Fibroblast of lung (primary cell): ENCODE data around the gene PIK3C3. TPM values are rescaled to one million over a fixed set of nuclear protein-coding genes. Genes with fewer than 3 reads are reported as not detected.

Experiments used
- DNase-seq, 2 donors: peaks; one replicate each; pipeline versions ENCODE4 v3.0.0 to v3.0.0-alpha.2; 2010; ENCODE audit warnings: low read depth in 2 of 2
- H2AFZ ChIP-seq: 2 replicates; pipeline ENCODE4 v1.5.1; 2012; ENCODE audit warnings: low read length, control low read depth, inconsistent platforms
- H3K27ac ChIP-seq: 2 replicates; pipeline ENCODE4 v1.5.1; 2011; ENCODE audit warnings: low read length, control low read depth; ENCODE audit not compliant: insufficient read depth
- H3K27me3 ChIP-seq: 2 replicates; pipeline ENCODE4 v1.5.1; 2011; ENCODE audit warnings: mild to moderate bottlenecking, low read length; ENCODE audit not compliant: control insufficient read depth, insufficient read depth
- H3K36me3 ChIP-seq: 2 replicates; pipeline ENCODE4 v1.5.1; 2011; ENCODE audit warnings: low read length; ENCODE audit not compliant: control insufficient read depth, insufficient read depth
- H3K4me1 ChIP-seq: 2 replicates; pipeline ENCODE4 v1.5.1; 2011; ENCODE audit warnings: low read length; ENCODE audit not compliant: control insufficient read depth, insufficient read depth; ENCODE audit errors: extremely low read depth
- H3K4me2 ChIP-seq: 2 replicates; pipeline ENCODE4 v1.5.1; 2011; ENCODE audit warnings: low read length, control low read depth; ENCODE audit not compliant: insufficient read depth; ENCODE audit errors: extremely low read depth
- H3K4me3 ChIP-seq, 4 experiments: fragments of 200-600 bp in 1 of 4; sonication (generic) in 1 of 4; replicated peaks in 1 of 4; 2 replicates each; pipeline ENCODE4 v1.5.1; 2011 to 2016; ENCODE audit warnings: low read length in 4 of 4, low read depth in 3 of 4, mild to moderate bottlenecking in 3 of 4, control low read depth in 2 of 4, inconsistent platforms in 1 of 4, mixed read lengths in 1 of 4; ENCODE audit not compliant: insufficient read depth in 1 of 4; ENCODE audit errors: control extremely low read depth in 1 of 4
- H3K79me2 ChIP-seq: 2 replicates; pipeline ENCODE4 v1.5.1; 2012; ENCODE audit warnings: mild to moderate bottlenecking, low read length, inconsistent platforms; ENCODE audit not compliant: control insufficient read depth, insufficient read depth
- H3K9ac ChIP-seq: 2 replicates; pipeline ENCODE4 v1.5.1; 2011; ENCODE audit warnings: mild to moderate bottlenecking, low read length, control low read depth; ENCODE audit not compliant: insufficient read depth
- H3K9me3 ChIP-seq: 2 replicates; pipeline ENCODE4 v1.5.1; 2012; ENCODE audit warnings: low read depth, low read length; ENCODE audit not compliant: control insufficient read depth, insufficient read depth
- H4K20me1 ChIP-seq: 2 replicates; pipeline ENCODE4 v1.5.1; 2011; ENCODE audit warnings: low read length; ENCODE audit not compliant: control insufficient read depth, insufficient read depth; ENCODE audit errors: extremely low read depth
- CTCF ChIP-seq, 2 donors: IDR thresholded peaks in 1 of 2; conservative IDR thresholded peaks in 1 of 2; 1 replicate in 1 of 2; 2 replicates in 1 of 2; pipeline ENCODE4 v1.5.1; 2011 to 2012; ENCODE audit warnings: low read length in 2 of 2, control low read depth in 1 of 2, inconsistent platforms in 1 of 2, low read depth in 1 of 2, mild to moderate bottlenecking in 1 of 2
- EZH2 ChIP-seq: IDR thresholded peaks from 2 replicates; pipeline ENCODE4 v1.5.1; 2012; ENCODE audit warnings: low read length, control low read depth, mild to moderate bottlenecking; ENCODE audit errors: missing control alignments
- polyA plus RNA-seq, 2 donors: library from polyadenylated mRNA; depleted of rRNA in 1 of 2; stranded (reverse) in 1 of 2; unstranded in 1 of 2; fragments of >200 nt; gene quantifications; 2 replicates each; pipeline ENCODE4 v1.2.1, GENCODE V29; 2011 to 2012; ENCODE audit warnings: missing spikeins in 1 of 2
- total RNA-seq: library from RNA; depleted of rRNA; stranded (reverse); fragments of >200 nt; gene quantifications from 2 replicates; pipeline ENCODE4 v1.2.1, GENCODE V29; 2014

Gene PIK3C3
- total and polyA plus RNA-seq, 2 donors (not counting 1 experiment from before 2014, with no cell fraction given): 28.9 to 58.6 TPM

- no peak overlapping the region for H3K9ac ChIP-seq
- no peaks in the 10 kb centered on the region for H3K36me3 ChIP-seq
- no peak for DNase-seq
- H3K4me2 ChIP-seq: no peak overlapping the region
- no peaks in the 10 kb centered on the region for H4K20me1 ChIP-seq
- no peaks in the 10 kb centered on the region for H3K27me3 ChIP-seq
- TF ChIP-seq EZH2: no peak
- TF ChIP-seq CTCF (conservative IDR thresholded peaks at IDR 0.05 in 1 of 2, IDR thresholded peaks at IDR 0.05 in 1 of 2; ENCODE audit: low read depth in 1 of 2, low read length in 2 of 2): no peak
- no peaks in the 10 kb centered on the region for H3K9me3 ChIP-seq
- no peak overlapping the region for H2AFZ ChIP-seq
- H3K4me3 ChIP-seq: no peak overlapping the region
- no peaks in the 10 kb centered on the region for H3K4me1 ChIP-seq
- H3K27ac ChIP-seq: no peak overlapping the region
- H3K79me2 ChIP-seq: no peaks in the 10 kb centered on the region
Observed at GRCh38 chr18:42024131-42024530, 69.1 kb downstream of the PIK3C3 start.

- Histone ChIP-seq H3K4me2 (no peak overlapping the region), H3K9me3 (no peaks in the 10 kb centered on the region), H3K4me3 (no peak overlapping the region), H3K79me2 (no peaks in the 10 kb centered on the region), H3K27me3 (no peaks in the 10 kb centered on the region), H3K27ac (no peak overlapping the region), H3K36me3 (no peaks in the 10 kb centered on the region), H3K4me1 (no peaks in the 10 kb centered on the region), H4K20me1 (no peaks in the 10 kb centered on the region), H3K9ac (no peak overlapping the region), H2AFZ (no peak overlapping the region)
- TF ChIP-seq EZH2: no peak
- TF ChIP-seq CTCF (conservative IDR thresholded peaks at IDR 0.05 in 1 of 2, IDR thresholded peaks at IDR 0.05 in 1 of 2; ENCODE audit: low read depth in 1 of 2, low read length in 2 of 2): no peak
- DNase-seq: no peak
Observed at GRCh38 chr18:42025491-42025890, 70.5 kb downstream of the PIK3C3 start.

GRCh38 chr18:42025974-42026625 lies 71.1 kb downstream of the PIK3C3 start:
- H3K9ac ChIP-seq: no peak overlapping the region
- no peak overlapping the region for H3K4me2 ChIP-seq
- no peaks in the 10 kb centered on the region for H3K79me2 ChIP-seq
- H3K9me3 ChIP-seq: no peaks in the 10 kb centered on the region
- H4K20me1 ChIP-seq: no peaks in the 10 kb centered on the region
- TF ChIP-seq EZH2 (no peak), CTCF (conservative IDR thresholded peaks at IDR 0.05 in 1 of 2, IDR thresholded peaks at IDR 0.05 in 1 of 2; ENCODE audit: low read depth in 1 of 2, low read length in 2 of 2) (no peak)
- H3K4me1 ChIP-seq: no peaks in the 10 kb centered on the region
- H2AFZ ChIP-seq: no peak overlapping the region
- H3K4me3 ChIP-seq: no peak overlapping the region
- no peaks in the 10 kb centered on the region for H3K27me3 ChIP-seq
- H3K36me3 ChIP-seq: no peaks in the 10 kb centered on the region
- no peak overlapping the region for H3K27ac ChIP-seq
- DNase-seq: no peak
